Left ventricle myocardium inferior (tissue), 1 donor: ENCODE results near the gene SYTL2. TPM values are rescaled to one million over a fixed set of nuclear protein-coding genes. Genes with fewer than 3 reads are reported as not detected.

Experiments
- DNase-seq: peaks from one replicate; pipeline ENCODE4 v3.0.0-alpha.2; 2020
- H3K27ac ChIP-seq: fragments of 200-600 bp; replicated peaks from 2 replicates; pipeline ENCODE4 v1.8.0; 2021
- H3K27me3 ChIP-seq: fragments of 200-600 bp; 2 replicates; pipeline ENCODE4 v1.8.0; 2021; ENCODE audit warnings: low read depth
- H3K36me3 ChIP-seq: fragments of 200-600 bp; 2 replicates; pipeline ENCODE4 v1.8.0; 2021
- H3K4me1 ChIP-seq: fragments of 200-600 bp; 2 replicates; pipeline ENCODE4 v1.8.0; 2021
- H3K4me3 ChIP-seq: fragments of 200-600 bp; 2 replicates; pipeline ENCODE4 v1.8.0; 2021; ENCODE audit warnings: mild to moderate bottlenecking, moderate library complexity
- H3K9me3 ChIP-seq: fragments of 200-600 bp; replicated peaks from 2 replicates; pipeline ENCODE4 v1.8.0; 2021
- intact Hi-C: fragments of 100-400 bp; cut with micrococcal nuclease; formaldehyde crosslinking; loops from one replicate; pipeline ENCODE4 v1.11.0; 2022
- total RNA-seq: library from RNA; stranded (reverse); fragmentation: NEBNext Ultra II Directional; extraction: Animal tissue kit (Norgen Biotek cat#: 25700); gene quantifications from one replicate; pipeline ENCODE4 v1.2.1, GENCODE V29; 2021
- TF ChIP-seq, protein P1 (sequence below): fragments of 200-600 bp; IDR thresholded peaks from 2 replicates; pipeline ENCODE4 v1.8.0; 2021; ENCODE audit warnings: antibody characterized with exemption, mild to moderate bottlenecking, borderline replicate concordance
- donor health status: DM: no; HTN: yes; CAD: no; lungs with severe emphysema.

The SYTL2 gene
- total RNA-seq, 1 donor from 2014 or later = 3.8 TPM

DNA sequence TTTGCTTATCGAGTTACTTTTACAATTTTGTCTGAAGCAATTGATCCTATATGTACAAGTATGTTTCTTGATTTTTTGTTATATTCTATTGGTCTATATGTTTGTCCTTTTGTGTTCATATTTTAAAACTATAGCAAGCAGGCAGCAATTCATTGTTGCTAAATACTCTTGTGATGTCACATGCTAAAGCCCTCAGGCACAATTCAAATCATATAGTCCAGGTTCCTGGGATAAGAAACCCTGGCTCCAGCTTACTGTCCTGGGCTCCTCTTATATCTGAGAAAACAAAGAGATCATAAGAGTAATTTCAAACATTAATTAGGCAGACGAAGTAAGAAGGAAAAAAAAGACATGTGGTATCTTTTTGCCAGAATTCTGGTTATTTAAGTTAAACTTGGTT is 37.6 kb upstream of the SYTL2 start:
- DNase-seq = no peak
- no peak overlapping the region for H3K4me3 ChIP-seq
- H3K36me3 ChIP-seq = no peaks in the 10 kb centered on the region
- TF ChIP-seq, protein P1, sequence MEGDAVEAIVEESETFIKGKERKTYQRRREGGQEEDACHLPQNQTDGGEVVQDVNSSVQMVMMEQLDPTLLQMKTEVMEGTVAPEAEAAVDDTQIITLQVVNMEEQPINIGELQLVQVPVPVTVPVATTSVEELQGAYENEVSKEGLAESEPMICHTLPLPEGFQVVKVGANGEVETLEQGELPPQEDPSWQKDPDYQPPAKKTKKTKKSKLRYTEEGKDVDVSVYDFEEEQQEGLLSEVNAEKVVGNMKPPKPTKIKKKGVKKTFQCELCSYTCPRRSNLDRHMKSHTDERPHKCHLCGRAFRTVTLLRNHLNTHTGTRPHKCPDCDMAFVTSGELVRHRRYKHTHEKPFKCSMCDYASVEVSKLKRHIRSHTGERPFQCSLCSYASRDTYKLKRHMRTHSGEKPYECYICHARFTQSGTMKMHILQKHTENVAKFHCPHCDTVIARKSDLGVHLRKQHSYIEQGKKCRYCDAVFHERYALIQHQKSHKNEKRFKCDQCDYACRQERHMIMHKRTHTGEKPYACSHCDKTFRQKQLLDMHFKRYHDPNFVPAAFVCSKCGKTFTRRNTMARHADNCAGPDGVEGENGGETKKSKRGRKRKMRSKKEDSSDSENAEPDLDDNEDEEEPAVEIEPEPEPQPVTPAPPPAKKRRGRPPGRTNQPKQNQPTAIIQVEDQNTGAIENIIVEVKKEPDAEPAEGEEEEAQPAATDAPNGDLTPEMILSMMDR = no peak
- H3K27ac ChIP-seq = no peak overlapping the region
- intact Hi-C loops = no loop called here
- H3K4me1 ChIP-seq = no peaks in the 10 kb centered on the region
- peaks cover 6% of the 10 kb centered on the region for H3K9me3 ChIP-seq
- no peaks in the 10 kb centered on the region for H3K27me3 ChIP-seq

DNA sequence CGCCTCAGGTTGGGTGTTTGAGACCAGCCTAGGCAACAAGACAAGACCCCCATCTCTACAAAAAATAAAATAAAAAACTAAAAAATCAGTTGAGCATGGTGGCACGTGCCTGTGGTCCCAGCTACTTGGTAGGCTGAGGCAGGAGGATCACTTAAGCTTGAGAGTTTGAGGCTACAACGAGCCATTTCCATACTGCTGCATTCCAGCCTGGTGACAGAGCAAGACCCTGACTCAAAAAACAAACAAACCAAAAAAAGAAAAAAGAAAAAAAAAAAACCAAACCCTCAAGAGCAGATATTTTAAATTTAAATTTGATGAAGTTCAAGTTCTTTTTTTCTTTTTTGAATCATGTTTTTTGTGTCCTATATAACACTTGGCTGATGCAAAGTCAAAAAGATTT is 37.1 kb upstream of the SYTL2 start:
- no peak for DNase-seq
- Histone ChIP-seq H3K27me3 (no peaks in the 10 kb centered on the region), H3K4me1 (no peaks in the 10 kb centered on the region), H3K36me3 (no peaks in the 10 kb centered on the region), H3K27ac (no peak overlapping the region), H3K4me3 (no peak overlapping the region), H3K9me3 (peaks cover 6% of the 10 kb centered on the region)
- TF ChIP-seq, protein P1 = no peak
- intact Hi-C loops = no loop called here

DNA sequence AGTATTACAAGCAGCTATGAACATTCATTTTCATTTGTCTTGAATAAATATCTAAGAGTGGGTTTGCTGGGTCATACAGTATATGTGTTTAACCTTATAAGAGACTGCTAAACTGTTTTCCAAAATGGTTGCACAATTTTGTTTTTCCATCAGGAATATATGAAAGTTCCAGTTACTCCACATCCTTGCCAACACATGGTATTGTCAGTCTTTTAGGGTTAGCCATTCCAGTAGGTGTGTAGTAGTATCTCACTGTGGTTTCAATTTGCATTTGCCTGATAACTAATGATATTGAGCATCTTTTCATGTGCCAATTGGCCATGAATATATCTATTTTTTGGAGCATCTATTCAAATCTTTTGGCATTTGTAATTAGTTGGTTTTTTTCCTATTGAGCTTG is 36.5 kb upstream of the SYTL2 start:
- TF ChIP-seq, protein P1 = no peak
- no peak overlapping the region for H3K4me3 ChIP-seq
- no peaks in the 10 kb centered on the region for H3K27me3 ChIP-seq
- no peaks in the 10 kb centered on the region for H3K36me3 ChIP-seq
- peaks cover 6% of the 10 kb centered on the region for H3K9me3 ChIP-seq
- no peak for DNase-seq
- no peak overlapping the region for H3K27ac ChIP-seq
- no peaks in the 10 kb centered on the region for H3K4me1 ChIP-seq
- intact Hi-C loops = no loop called here

DNA sequence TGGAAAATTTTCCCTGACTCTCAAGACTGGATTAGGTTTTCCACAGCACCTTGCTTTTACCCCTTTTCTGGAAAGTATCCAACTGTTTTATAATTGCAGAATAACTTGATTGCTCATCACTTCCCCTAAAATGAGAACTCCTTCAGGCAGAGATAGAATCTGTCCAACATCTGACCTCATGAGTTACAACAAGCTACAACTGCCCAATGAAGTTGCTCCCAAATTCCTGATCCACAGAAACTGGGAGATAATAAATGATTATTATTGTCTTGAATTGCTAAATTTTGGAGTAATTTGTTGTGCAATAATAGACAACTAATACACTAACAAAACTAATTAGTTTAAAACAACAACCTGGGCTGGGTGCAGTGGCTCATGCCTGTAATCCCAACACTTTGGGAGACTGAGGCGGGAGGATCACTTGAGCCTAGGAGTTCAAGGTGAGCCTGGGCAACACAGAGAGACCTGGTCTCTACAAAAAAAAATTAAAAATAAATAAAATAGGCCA is 34.2 kb upstream of the SYTL2 start:
- Histone ChIP-seq H3K27ac (no peak overlapping the region), H3K4me3 (no peak overlapping the region), H3K27me3 (no peaks in the 10 kb centered on the region), H3K9me3 (no peaks in the 10 kb centered on the region), H3K4me1 (no peaks in the 10 kb centered on the region), H3K36me3 (no peaks in the 10 kb centered on the region)
- intact Hi-C loops = no loop called here
- no peak for DNase-seq
- TF ChIP-seq, protein P1 = no peak

DNA sequence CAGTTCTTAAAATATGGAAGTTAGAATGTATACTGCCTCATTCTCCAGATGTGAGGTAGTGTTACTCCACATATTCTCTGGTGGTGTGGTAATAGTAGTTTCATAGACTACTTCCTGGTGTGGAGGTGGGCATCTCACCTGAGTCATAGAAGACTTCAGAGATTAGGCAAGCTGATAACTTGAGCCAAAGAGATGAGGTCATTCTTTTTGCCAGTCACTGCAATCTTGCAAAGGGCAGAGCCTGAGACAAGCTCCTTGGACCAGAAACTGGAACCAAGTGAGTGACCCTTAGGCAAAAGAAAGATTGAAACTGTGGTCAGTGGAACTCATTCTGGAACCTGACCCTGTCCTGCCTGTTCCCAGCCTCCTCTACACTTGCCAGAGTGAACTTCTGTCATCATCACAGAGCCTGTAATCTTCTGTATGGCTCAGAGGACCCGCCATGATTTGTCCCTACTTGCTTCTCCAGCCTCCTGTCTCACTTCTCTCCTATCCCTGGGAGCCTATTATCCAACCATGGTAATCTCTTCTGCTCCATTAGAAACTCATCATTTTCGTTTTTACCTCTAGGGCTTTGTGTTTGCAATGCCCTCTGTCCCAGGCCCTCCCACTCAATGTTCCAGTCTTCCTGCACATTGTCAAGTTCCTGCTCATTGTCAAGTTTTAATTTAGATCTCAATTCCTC is 33.6 kb upstream of the SYTL2 start:
- no peaks in the 10 kb centered on the region for H3K9me3 ChIP-seq
- no peak overlapping the region for H3K4me3 ChIP-seq
- TF ChIP-seq, protein P1 = no peak
- no peak overlapping the region for H3K27ac ChIP-seq
- no peaks in the 10 kb centered on the region for H3K36me3 ChIP-seq
- intact Hi-C loops = no loop called here
- DNase-seq = no peak
- H3K4me1 ChIP-seq = no peaks in the 10 kb centered on the region
- H3K27me3 ChIP-seq = no peaks in the 10 kb centered on the region
